ENCODE results near the gene TMEM181. TPM values are rescaled to one million over a fixed set of nuclear protein-coding genes. Genes with fewer than 3 reads are reported as not detected.
"Not testable (repeated sequence)": the region's sequence is repeated elsewhere in the genome, so short reads cannot be mapped to it uniquely, and the experiment has no call there.

The TMEM181 gene
- total RNA-seq, 1 donor from 2014 or later = 10.6 TPM

DNA sequence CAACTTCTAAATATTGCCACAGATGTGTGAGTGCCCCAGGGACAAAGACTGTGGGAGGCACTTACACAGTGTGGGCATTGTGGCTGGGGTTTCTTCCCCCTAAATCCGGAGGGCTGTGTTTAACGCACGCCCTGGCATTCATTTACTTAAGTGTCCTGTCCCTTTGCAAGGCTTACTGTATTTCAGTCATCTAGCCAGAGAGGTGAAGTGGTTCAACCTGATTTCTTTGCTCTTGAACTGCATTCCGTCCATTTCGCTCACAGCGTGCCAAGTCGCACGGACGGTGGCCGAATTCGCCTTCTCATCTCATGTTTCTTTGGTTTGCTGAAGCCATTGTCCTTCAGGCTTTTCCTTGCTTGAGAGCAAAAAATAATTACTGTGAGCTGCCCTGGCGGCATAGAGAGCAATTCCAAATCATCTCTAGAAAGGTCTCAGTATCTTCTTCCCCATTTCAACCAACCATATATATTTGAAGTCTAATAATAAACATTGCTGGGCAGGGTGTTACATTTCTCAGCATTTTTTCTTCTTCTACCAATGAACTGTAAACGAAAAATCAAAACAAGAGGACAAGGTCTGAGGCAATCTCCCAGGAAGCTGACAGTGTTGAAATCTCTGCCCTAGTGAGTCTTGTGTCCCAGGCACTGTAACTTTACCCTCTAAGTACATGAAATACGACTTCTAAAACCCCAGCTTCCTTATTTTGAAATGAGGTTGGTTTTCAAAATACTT is 106.9 kb downstream of the TMEM181 start:
- no peak for DNase-seq (ENCODE audit: low spot score)
- intact Hi-C loops (cut with DNase I) = no loop called here

DNA sequence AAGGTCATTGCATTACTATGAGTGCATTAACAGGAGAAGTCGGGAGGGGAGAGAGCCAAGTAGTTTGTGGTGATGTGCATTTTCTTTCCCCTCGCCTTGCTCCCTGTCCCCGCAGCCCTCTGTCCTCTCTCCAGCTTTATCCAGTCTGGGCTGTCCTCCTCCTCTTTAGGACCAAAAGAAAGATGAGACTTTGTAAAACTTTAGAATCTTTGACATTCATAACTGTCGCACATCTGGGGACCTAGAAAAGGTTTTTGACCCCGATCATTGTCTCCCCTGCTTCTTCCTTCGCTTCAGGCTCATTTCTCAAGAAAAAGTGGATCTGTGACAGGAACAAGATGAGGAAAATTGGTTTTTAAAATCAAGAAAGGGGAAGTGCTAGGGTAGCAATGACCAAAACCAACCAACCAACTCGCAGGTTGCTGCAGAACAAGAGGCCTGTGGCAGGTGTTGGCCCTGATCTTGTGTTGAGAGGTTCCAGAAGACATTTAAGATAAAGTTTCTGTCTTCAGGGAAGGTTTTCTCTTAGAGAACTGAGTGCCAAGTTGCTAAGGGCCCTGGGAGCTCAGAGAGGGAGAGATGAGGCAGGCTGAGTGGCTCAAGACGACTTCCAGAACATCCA is 107.6 kb downstream of the TMEM181 start:
- no peak for DNase-seq (ENCODE audit: low spot score)
- intact Hi-C loops (cut with DNase I) = no loop called here

DNA sequence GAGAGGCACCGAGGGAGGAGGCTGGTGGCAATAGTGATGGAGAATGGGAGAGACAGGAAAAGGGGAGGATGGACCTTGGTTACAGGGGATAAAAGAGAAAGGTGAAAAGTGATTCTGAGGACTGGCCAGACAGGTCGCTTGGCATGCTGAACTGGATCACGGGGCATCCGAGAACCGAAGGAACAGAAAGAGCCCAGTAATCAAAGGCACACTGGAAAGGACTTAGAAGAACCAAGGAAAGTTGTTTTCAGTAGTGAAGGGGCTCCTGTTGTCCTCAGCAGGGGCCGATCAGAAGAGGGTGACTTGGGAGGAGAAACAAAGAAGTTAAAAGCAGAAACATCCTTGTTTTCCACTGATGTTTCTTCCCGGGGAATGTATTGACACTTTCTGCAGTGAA is 108.8 kb downstream of the TMEM181 start:
- intact Hi-C loops (cut with DNase I) = no loop called here
- no peak for DNase-seq (ENCODE audit: low spot score)

DNA sequence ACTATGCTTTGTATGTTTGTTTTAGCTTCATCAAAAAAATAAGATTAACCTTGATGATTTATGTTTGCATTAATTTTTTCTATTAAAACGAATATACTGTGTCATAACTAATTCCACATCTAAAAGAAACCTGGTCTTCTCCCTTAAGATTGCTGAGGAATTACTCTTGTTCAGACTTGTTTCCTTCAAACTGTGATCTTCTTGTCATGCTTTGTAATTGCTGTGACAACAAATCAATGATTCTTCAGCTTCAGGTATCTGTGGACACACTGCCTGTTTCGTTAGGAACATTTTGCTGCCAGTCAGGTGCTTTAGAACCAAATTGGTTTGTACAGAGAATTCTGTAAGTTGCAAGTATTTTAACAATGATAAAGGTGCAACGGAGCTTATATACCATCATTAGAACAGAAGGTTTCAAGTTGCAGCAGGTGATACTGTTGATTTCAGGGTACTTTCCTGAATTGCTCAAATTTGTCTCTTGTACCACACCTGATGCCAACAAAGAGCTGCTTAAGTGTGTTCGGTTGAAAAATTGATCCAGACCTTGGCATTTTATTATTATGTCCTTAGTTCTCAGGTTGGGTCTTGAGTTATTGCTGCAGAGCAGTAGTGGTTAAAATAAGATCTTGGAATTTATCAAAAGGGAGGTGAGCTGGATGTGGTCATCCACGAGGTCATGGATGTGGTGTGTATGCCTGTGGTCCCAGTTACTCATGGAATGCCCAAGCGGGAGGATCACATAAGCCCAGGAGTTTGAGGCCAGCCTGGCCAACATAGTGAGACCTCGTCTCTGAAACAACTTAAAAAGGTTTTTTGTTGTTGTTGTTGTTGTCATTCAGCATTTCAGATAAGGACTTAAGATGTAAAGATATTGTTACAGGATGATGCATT is 109.5 kb downstream of the TMEM181 start:
- no peak for DNase-seq (ENCODE audit: low spot score)
- intact Hi-C loops (cut with DNase I) = no loop called here

DNA sequence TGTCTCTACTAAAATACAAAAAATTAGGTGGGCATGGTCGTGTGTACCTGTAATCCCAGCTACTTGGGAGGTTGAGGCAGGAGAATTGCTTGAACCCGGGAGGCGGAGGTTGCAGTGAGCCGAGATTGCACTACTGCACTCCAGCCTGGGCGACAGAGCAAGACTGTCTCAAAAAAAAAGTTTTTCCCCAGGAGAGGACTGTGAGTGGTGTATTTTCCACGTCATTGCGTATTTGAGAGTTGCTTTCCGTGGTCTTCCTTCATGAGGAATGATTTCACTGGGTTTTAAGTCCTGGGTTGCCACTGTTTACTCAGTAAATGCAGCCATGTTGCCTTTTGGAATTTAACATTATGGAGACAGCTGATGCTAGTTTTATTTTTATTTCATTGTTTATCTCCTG is 112.2 kb downstream of the TMEM181 start:
- DNase-seq (ENCODE audit: low spot score); intact Hi-C loops (cut with DNase I): not testable (repeated sequence)

DNA sequence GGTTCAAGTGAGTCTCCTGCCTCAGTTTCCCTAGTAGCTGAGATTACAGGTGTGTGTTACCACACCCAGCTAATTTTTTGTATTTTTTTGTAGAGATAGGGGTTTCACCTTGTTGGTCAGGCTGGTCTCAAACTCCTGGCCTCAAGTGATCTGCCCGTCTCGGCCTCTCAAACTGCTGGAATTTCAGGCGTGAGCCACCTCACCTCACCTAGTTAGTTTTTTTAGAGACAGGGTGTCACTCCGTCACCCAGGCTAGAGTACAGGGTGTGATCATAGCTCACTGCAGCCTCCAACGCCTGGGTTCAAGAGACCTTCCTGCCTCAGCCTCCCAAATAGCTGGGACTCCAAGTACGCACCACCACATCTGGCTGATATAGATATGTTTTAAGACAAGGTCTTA is 112.8 kb downstream of the TMEM181 start:
- no peak for DNase-seq (ENCODE audit: low spot score)
- intact Hi-C loops (cut with DNase I) = no loop called here

DNA sequence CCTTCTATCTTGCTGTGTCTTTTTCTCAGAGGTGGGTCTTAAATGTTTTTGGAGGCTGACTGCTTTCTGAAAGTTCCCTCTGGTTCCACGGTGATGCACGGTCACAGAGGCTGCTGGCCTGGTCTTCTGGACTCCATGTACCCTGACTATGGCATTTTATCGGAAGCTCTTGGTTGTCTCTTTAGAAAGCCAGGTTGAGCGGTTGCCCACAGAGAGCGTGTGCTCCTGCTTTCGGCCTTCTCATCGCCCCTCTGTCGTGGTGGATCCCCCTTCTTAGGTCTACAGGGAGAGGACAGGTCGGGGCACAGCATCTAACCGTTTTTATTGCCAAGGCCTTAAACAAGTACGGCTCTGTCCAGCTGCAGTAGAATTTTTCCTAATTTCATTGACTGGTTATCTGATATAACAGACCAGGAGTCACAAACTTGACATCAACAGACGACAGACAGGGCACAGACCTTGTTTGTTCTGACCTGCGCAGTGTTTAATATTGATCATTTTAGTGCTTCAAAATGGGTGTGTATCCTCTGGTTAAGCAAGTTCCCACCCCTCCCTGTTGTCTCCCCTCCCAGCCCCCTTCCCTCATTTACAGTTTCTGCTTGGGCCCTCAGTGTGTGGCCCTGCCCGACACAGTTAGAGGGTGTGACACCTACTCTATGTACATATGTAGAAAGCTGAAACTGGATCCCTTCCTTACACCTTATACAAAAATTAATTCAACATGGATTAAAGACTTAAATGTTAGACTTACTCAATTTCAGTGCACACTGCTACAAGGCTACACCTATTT is 114.6 kb downstream of the TMEM181 start:
- intact Hi-C loops (cut with DNase I) = no loop called here
- DNase-seq (ENCODE audit: low spot score) = no peak

DNA sequence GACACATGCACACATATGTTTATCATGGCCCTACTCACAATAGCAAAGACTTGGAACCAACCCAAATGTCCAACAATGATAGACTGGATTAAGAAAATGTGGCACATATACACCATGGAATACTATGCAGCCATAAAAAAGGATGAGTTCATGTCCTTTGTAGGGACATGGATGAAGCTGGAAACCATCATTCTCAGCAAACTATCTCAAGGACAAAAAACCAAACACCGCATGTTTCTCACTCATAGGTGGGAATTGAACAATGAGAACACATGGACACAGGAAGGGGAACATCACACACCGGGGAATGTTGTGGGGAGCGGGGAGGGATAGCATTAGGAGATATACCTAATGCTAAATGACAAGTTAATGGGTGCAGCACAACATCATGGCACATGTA is 117.2 kb downstream of the TMEM181 start:
- DNase-seq (ENCODE audit: low spot score) = peak; percentile 10
- intact Hi-C loops (cut with DNase I) = not testable (repeated sequence)

DNA sequence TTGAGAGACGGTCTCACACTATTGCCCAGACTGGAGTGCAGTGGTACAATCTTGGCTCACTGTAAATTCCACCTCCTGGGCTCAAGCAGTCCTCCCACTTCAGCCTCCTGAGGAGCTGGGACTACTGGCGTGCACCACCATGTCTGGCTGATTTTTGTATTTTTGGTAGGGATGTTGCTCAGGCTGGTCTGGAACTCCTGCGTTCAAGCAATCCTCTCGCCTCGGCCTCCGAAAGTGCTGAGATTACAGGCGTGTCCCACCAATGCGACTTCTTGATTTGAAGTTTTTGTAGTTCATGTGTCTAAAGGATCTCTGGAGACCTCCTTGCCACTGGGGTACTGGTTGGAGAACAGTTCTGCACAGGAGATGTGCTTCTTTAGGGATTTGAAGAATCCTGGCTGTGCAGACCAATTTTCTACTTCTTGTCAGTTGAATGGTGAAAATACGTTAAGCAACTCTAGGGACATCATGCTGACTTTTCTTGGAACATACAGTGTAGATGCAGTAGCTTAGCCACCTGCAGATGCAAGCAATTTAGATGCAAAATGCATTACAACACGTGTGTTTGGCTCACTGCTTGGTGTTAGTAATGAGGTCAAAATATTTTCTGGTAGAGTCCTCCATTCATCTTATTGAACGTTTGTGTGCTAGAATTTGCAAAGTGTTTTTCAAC is 118.2 kb downstream of the TMEM181 start:
- DNase-seq (ENCODE audit: low spot score) = peak; percentile 41
- intact Hi-C loops (cut with DNase I) = no loop called here

DNA sequence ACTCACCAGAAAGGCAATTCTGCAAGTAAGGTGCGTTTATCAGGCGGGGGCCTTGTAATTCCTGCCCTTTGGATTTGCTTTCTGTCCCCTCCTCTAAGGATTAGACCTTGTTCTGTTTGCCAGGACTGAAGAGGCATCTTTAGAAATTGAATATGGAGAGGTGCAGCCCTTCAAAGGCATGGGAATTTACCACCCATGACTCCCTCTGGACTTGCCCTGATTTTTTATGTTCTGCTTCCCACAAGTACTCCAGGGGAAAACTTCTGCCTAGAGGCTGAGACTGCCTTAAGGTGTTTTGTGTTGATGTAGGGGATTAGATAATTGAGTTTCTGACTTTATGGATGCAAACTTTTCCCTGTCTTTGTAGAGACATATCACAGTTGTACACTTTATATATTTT is 120.1 kb downstream of the TMEM181 start:
- intact Hi-C loops (cut with DNase I) = no loop called here
- no peak for DNase-seq (ENCODE audit: low spot score)

DNA sequence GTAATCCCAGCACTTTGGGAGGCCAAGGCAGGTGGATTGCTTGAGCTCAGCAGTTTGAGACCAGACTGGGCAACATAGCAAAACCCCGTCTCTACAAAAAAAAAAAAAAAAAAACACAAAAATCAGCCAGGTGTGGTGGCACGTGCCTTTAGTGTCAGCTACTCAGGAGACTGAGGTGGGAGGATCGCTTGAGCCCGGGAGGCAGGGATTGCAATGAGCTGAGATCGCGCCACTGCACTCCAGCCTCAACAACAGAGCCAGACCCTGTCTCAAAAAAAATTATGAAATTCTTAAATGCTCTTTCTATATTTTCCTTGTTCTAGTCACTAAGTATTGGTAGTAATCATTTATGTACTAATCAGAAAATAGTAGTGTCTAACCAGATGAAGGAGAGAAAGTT is 120.6 kb downstream of the TMEM181 start:
- intact Hi-C loops (cut with DNase I) = no loop called here
- no peak for DNase-seq (ENCODE audit: low spot score)

DNA sequence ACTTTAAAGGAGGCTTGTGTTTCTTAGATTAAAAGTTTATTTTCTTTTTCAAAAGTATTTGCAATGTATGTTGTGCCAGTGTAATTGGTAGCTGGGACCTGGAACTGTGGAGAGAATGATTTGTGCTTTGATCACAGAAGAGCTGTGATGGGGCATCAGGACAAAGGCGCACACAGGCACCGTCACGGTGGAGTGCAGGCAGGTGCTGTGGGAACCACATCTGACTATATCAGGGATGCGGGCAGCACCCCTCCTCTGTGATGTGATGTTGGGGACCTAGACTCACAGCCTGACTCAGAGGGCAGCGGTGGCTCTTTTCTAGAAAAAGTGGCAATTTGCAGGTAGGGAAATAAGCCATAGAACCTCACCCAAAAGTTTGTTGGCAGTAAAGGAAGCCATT is 124.4 kb downstream of the TMEM181 start:
- DNase-seq (ENCODE audit: low spot score) = no peak
- intact Hi-C loops (cut with DNase I) = no loop called here

DNA sequence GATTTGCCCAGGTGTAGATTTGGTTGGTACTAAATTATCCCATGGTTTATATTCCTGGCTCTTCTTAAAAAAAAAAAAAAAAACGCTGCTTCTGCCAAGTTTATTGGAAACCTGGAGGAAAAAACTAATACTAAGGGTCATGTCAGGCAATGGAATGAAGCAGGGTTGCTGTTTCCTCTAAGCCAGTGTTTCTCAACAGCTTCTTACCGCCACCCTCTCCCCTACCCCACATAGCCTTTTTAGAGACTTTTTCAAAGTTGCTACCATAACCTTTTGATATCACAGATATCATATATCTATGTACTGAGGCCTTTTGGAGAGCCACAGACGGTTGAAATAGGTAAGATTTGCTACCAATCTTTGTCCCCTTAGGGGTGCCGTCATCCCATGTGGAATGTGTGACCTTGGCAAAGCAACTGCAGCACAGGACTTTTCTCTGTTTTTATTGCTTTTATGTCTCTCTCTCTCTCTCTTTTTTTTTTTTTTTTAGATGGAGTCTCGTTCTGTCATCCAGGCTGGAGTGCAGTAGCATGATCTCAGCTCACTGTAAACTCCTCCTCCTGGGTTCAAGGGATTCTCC is 124.9 kb downstream of the TMEM181 start:
- intact Hi-C loops (cut with DNase I) = no loop called here
- DNase-seq (ENCODE audit: low spot score) = no peak

Small RNA genes lying within 50 kb of the gene (microRNA-seq; reads per million reads assigned to microRNA genes)
- gene MIR7161 = not detected

Other genes with a start within 250 kb of the TMEM181 start
- 98.3 TPM for gene TULP4, start 247.6 kb upstream of the TMEM181 start, total RNA-seq
- gene DYNLT1, start 84.7 kb downstream of the TMEM181 start, total RNA-seq = 131 TPM
- gene SYTL3, start 90.0 kb downstream of the TMEM181 start, total RNA-seq = 5.7 TPM